Ramos (cell line): Measurements from ENCODE around the gene NHERF1.

Source experiments
- in situ Hi-C: fragments of 300-500 bp; cut with MboI; formaldehyde crosslinking; loops from one replicate; pipeline ENCODE4 v1.14.3; 2022; ENCODE audit warnings: low sequenced_read_pairs; ENCODE audit not compliant: unreplicated experiment

NHERF1 gene

GRCh38 chr17:74803971-74804370 lies 55.5 kb downstream of the NHERF1 start:
- in situ Hi-C loops = no loop called here

GRCh38 chr17:74804683-74805082 lies 56.3 kb downstream of the NHERF1 start:
- in situ Hi-C loops = no loop called here

DNA sequence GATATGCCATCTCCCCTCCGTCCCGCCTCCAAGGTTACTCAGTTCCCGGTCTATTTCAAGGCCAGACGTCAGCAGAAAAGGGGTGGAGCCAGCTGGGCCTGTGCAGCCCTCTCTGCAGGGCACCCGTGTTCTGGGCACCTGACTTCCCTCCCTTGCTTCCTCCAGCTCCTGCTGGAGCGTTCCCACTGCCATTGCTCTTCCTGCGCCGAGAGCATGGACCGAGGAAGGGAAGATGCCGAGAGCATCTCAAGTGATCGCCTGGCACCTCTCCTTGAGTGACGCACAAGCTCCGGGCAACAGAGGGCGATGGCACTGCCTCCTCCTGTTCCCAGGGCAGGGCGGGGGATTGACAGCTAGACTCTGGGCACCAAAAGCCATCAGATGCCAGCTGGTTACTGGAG lies 57.2 kb downstream of the NHERF1 start:
- in situ Hi-C loops = no loop called here

DNA sequence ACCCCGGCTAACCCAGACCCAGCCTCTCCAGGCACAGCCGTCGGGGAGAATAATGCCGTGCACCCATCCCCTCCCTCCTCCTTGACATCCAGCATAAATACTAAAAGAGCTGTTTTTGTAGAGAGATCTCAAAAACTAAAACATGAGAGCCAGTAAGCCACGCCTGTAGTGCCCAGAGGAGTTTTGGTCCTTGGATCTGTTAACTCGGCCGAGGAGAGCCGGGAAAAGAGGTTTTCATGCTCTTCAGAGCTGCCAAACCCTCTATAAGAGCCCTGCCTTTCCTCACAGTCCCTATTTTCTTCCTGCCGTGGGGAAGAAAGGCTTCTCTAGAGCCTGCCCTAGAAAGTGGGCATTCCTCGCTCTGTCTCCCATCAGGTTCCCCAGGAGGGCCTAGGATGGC lies 57.9 kb downstream of the NHERF1 start:
- in situ Hi-C loops = no loop called here

DNA sequence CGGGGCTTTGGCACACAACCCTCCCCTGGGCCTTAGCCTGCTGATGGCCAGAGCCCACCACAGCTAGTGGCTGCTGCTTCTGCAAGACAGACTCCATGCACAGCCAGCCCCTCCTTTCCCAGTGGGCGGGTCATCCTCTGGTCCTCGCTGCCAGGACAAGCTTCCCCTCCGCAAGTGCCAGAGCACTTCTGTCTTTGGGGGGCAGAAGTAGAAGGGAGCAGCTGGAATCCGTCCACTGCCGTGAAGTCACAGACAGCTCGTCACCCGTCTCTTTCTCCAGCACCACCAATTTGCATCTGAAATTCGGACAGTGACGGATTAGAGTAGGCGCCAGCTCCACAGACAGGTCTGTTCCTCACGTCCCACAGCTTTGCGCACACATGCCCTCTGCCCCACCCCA lies 59.0 kb downstream of the NHERF1 start:
- in situ Hi-C loops = no loop called here

DNA sequence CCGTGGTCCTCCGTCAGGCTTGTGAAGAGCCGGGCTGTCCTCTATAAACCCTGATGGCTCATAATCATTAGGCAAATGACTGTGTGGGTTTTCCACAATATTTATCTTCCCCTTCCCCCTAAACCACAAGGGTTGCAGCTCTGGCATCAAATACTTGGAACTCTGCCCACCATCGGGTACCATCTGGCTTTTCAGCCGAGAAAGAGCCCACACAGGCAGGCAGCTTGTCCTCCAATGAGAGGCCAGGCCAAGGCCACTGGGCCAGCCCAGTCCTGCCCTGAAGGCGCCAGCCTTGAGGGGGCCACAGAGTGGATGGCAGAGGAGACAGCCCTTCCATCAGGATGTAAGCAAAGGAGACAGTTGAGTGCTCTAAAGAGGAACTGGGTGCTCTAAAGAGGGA lies 59.5 kb downstream of the NHERF1 start:
- in situ Hi-C loops = no loop called here

GRCh38 chr17:74808714-74809430 lies 60.4 kb downstream of the NHERF1 start:
- in situ Hi-C loops = no loop called here

GRCh38 chr17:74810699-74811485 lies 62.5 kb downstream of the NHERF1 start:
- in situ Hi-C loops = no loop called here

DNA sequence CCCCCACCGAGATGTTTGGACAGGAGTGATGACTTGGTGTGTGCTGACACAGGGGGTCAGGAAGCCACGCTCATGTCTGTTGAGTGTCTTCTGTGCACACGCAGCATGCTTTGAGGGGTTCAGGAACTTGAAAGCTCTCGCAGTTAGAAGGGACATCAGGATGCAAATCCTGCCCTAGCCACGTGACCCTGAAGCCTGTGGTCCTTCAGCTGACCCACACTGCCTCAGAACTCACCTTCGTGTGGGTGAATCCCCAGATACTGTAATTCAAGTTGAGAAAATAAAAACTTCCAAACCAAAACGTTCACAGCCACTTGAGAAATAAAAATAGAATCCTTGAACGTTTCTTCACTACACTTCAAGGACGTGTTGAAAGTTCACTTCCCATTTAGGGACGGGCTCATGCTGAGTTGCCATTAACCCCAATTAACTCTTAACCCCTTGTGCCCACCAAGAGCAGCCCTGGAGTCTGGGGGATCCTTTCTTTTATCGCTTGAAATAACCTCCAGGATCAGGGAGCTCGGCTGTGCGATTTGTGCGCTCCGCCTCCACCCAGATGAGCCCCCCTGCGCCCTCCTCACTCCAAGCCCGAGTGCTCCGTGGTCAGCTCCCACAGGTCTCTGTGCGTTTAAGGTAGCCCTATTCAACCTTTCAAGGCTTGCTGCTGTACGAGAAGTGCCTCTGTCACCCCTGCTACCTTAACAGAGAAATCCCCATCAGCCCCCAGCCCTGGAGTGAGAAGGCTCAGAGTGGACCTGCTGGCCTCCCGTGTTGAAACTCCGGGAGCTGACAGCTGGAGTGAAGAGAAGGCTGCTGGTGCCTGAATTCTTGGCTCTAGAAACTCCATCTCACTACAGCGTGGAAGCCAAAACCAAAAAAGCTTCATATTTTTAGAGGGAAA lies 63.9 kb downstream of the NHERF1 start:
- in situ Hi-C loops = no loop called here

DNA sequence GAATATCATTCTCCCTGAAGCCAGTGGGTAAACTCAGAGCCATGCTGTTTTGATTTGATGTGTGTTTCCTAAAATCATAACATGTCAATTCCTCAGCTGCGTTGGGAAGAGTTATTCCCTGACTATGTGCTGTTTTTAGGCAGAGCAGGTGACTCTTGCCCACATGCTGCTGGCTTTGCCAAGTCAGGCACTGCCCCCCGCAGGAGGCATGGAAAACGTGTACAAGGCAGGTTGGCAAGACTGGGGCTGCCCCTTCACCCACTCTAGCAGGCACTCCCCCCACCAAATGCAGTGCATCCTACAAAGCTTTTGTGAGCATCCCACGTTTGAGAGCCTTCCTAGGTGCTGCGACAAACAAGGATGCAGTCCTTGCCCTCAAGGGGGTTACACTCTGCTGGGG lies 66.0 kb downstream of the NHERF1 start:
- in situ Hi-C loops = no loop called here

GRCh38 chr17:74815067-74815466 lies 66.6 kb downstream of the NHERF1 start:
- in situ Hi-C loops = no loop called here

DNA sequence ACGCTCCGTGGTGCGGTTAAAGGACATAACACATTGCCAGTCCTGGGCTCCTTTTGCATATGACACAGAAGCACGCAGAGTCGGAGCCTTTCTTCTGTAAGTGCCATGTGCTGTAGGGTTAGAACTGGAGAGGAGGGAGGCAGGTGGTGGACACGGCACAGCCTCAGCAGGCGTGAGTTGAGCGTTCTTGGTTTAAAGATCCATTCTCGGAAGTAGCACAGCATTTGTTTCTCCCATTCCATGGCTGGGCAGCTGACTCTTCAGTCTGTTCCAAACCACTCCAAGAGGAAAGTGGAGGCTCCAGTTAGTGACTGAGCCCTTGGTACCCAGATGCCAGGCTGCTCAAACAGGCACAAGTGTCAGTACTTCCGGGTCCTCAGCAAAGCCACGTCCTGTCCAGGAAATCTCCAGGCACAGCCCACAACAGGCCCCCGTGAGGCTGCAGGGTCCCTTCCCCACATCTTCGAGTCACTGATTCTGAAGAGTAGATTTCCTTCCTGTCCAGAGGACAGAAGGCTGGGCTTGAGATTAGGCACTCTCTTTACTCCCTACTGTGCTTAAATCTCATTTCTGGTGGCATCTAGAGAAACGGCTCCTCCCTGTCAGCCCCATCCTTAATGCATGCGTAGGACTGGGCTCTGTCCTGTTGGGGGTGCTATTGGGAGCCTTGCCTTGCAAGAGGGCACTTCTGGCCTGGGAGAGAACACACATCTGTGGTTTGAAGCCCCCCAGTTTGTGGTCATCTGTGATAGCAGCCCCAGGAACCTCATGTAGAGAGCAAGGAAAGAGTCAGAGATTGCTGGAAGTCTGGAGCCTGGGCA lies 67.3 kb downstream of the NHERF1 start:
- in situ Hi-C loops = no loop called here

DNA sequence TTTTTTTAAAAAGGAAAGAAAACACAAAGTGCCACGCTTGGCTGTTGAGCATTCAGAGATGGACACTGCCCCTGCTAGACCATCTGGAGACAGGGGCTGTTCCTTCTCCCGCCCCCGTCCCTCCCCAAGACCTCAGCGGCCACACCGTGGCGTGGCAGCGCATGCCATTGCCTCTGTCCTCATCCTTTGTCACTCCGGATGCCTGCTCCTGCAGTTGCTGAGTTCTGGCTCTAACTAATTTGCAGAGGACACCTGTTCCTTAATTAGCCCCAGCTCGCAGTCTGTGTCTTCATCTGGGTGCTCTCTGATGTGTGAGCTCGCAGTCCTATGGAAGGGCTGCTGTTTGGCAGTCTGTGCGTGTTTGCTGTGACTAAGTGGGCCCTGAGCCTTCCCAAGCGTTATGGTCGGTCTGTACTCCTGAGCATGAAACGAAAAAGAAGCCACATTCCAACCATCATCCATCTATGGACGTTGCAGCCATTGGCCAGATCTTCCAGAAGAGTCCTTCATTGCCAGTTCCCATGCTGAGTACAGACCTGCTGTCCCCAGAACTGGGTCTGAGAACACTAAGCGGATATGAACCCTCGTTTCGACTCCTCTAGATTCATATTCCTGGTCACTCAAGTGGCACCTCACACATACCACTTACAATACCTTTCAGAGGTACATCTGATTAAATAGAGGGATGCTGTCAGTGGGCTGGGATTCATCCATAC lies 68.6 kb downstream of the NHERF1 start:
- in situ Hi-C loops = no loop called here

DNA sequence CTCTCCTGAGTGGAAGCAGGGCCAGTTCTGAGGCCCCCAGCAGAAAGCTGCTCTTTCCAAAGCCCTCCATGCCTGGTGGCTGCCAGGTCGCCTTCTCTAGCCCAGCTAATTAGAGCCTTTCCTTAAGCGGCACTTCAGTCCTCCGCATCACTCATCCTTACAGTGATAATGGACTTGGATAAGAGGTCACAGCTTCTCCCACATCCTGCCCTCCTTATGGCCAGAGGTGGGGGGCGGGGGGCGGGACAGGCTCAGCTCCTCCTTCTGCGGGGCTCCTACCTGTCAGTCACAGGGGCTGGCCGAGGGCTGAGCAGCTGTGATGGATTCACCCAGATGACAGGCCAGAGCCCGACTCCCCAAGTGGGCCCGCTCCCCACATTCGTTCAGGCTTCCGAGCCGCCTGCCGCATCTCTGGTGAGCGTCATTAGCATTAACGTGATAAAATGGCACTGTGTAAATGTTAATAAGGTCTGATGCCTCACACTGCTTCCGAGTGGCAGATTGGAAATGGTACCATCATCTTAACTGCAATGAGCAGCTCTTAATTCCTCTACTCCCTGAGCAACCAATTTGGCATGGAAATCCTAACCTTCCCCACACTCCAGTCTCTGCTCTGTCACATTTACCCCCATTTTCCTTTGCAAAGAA lies 70.0 kb downstream of the NHERF1 start:
- in situ Hi-C loops = no loop called here
